NCI-H1930 (cell line): ENCODE results near the gene SNTA1.
"Not testable (repeated sequence)": the region's sequence is repeated elsewhere in the genome, so short reads cannot be mapped to it uniquely, and the experiment has no call there.

Experiments
- DNase-seq, 2 experiments: peaks; one replicate each; lab custom pipeline; 2025; lab: John Stamatoyannopoulos, UW

The SNTA1 gene

GRCh38 chr20:33443512-33444239, at the start of gene SNTA1:
TSS of gene SNTA1 (minus strand) at chr20:33443763. CDS start at chr20:33443620, 143 bp downstream.
- DNase-seq, result peak; percentile 87 to 89

- DNase-seq, result no peak
These were observed 47.5 kb upstream of the SNTA1 start for GRCh38 chr20:33490934-33491656.

- no peak for DNase-seq
These were observed 46.7 kb upstream of the SNTA1 start, which contains the start of gene CBFA2T2 for GRCh38 chr20:33490023-33490933. TSS of gene CBFA2T2 (plus strand) at chr20:33490096. CDS start at chr20:33490268, 172 bp downstream.

- peak; percentile 95 to 97 for DNase-seq
These were observed 46.0 kb upstream of the SNTA1 start for GRCh38 chr20:33489495-33490022.

- DNase-seq, result not testable (repeated sequence)
These were observed 45.3 kb upstream of the SNTA1 start for GRCh38 chr20:33488661-33489494.

GRCh38 chr20:33488201-33488600, 44.6 kb upstream of the SNTA1 start:
- no peak for DNase-seq

- not testable (repeated sequence) for DNase-seq
These were observed 39.6 kb upstream of the SNTA1 start for GRCh38 chr20:33483186-33483585.

- no peak for DNase-seq
These were observed 39.0 kb upstream of the SNTA1 start for GRCh38 chr20:33482581-33482980.

GRCh38 chr20:33481431-33481941, 37.9 kb upstream of the SNTA1 start:
- DNase-seq, result no peak

- no peak for DNase-seq
These were observed 36.5 kb upstream of the SNTA1 start for GRCh38 chr20:33480048-33480447.

- DNase-seq, result peak in 1 of 2 experiments; percentile 64
These were observed 34.0 kb upstream of the SNTA1 start for GRCh38 chr20:33477386-33478234.

- DNase-seq, result no peak
These were observed 32.0 kb upstream of the SNTA1 start for GRCh38 chr20:33475381-33476152.

GRCh38 chr20:33474963-33475362, 31.4 kb upstream of the SNTA1 start:
- DNase-seq, result no peak

- DNase-seq, result no peak
These were observed 30.7 kb upstream of the SNTA1 start for GRCh38 chr20:33474097-33474873.

GRCh38 chr20:33472868-33473435, 29.4 kb upstream of the SNTA1 start:
- DNase-seq, result no peak

GRCh38 chr20:33470866-33471265, 27.3 kb upstream of the SNTA1 start:
- no peak for DNase-seq

- no peak for DNase-seq
These were observed 26.9 kb upstream of the SNTA1 start for GRCh38 chr20:33470457-33470856.

GRCh38 chr20:33466303-33466646, 22.7 kb upstream of the SNTA1 start:
- DNase-seq, result no peak
